Measurements from ENCODE around the gene ZDHHC12.
A peak's percentile ranks its signal among the peaks of the same experiment; 100 is the strongest.

ZDHHC12 gene

DNA sequence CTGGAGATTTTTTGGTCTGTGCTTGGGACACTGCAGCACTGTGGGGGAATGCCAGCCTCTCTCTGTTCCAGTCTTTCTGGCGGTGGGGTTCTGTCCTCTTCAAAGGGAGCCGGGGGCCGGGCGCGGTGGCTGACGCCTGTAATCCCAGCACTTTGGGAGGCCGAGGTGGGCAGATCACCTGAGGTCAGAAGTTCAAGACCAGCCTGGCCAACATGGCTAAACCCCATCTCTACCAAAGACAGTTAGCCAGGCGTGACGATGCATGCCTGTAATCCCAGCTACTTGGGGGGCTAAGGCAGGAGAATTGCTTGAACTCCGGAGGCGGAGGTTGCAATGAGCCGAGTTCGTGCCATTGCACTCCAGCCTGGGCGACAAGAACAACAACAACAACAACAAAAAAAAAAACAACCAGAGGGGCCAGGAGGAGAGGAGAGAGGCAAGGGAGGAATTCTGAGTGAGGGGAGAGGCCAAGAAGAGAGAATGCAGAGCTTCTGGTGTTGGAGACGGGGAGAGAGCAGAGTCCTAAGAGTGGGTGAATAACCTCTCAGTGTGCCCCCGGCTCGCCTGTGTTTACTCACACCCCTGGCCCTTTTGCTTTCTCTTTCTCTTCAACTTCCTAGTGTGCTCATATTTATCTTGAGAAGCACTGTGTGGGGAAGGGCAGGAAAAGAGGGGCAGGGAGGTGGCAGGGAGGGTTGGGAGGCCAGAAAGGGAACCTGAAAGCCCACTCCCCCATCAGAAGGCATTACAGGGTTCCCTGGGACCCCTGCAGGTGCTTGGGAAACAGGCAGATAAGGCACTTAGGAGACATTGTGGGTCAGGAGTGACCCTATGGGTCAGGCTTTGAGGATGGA, 38.1 kb downstream of the ZDHHC12 start:
- no peak for DNase-seq

GRCh38 chr9:128684325-128685199, 39.4 kb downstream of the ZDHHC12 start:
- peak in 2 of 3 experiments; percentile 77 to 78 for DNase-seq

GRCh38 chr9:128684065-128684324, 39.9 kb downstream of the ZDHHC12 start:
- DNase-seq: peak in 1 of 3 experiments; percentile 56

DNA sequence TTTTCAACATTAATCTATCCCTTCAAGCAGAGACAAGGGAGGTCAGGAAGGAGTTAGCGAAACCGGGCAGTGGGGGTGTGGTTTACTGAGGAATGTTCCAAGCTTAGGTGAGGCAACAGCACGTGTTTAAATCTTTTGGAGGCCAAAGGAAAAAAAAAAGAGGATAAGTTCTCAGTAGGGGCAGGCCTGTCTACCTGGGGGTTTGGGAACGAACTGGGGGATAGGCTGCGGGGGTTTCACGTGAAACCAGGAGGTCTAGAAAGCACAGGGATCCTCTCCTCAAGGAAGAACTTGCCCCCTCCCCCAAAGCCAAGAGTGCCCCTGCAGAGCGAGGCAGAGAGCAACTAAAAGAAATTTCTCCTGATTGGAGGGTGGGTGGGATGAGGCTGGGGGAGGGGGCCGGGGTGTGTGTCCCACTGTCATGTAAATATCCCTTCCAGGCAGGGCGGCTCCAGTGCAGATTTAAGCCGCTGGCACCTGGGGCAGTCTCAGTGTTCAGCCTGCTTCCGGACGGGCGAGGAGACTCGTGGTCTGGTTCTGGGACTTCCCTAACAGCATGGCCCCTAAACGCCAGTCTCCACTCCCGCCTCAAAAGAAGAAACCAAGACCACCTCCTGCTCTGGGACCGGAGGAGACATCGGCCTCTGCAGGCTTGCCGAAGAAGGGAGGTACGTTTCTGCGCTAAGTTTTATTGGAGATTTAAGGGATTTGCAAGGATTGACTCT, 40.4 kb downstream of the ZDHHC12 start:
- DNase-seq: peak in 2 of 3 experiments; percentile 31 to 64

DNA sequence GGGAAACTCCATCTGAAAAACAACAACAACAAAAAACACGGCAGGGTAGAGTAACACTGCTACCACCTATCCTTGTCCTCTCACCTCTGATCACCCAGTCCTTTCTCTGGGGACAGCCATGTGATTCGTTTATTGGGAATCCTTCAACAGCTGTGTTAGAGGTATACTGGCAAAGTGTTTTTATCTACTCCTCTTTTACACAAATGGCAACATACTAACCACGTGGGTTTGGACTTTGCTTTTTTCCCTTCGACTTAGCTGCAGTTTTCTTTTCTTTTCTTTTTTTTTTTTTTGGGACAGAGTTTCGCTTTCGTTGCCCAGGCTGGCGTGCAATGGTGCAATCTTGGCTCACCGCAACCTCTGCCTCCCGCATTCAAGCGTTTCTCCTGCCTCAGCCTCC, 46.1 kb downstream of the ZDHHC12 start:
- no peak for DNase-seq

DNA sequence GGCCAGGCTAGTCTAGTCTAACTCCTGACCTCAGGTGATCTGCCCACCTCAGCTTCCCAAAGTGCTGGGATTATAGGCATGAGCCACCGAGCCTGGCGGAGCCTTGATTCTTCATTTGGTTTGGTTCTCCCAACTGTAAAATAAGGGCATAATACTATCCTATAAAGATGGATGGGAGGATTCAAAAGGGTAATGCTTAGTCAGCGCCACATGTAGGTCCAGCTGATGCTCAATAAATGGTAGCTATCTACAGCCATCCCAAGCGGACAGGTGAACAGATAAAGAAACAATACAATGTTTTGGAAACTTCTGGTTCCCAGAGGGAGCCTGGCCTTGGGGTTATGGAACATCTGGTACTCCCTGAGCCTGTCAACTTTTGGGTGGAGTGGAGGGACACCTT, 48.5 kb downstream of the ZDHHC12 start:
- no peak for DNase-seq
